A549 treated with DMSO at 1 μM for 4 hours (cell line): ENCODE results near the gene ARL13A. TPM values are rescaled to one million over a fixed set of nuclear protein-coding genes. Genes with fewer than 3 reads are reported as not detected.

Experiments
- total RNA-seq: library from RNA; stranded (reverse); fragments of 200-300 nt; extraction: Qiagen RNA extraction; gene quantifications from 5 replicates; pipeline ENCODE4 v1.2.3, GENCODE V29; 2022; ENCODE audit warnings: low read depth

ARL13A gene
- 0.07 to 0.29 TPM (median 0.15 TPM) in 3 of 5 replicates, not detected in the others for total RNA-seq

GRCh38 chrX:100969408-100969807 lies at the start of gene ARL13A:
ARL13A (plus strand) TSS chrX:100969708; CDS start chrX:100973690, 3,982 bp downstream.

GRCh38 chrX:100928660-100929613 lies 40.6 kb upstream of the ARL13A start, which contains the start of gene XKRX:
XKRX (minus strand) TSS chrX:100928917; CDS start chrX:100928304, 613 bp downstream.

Other genes starting within 250 kb of the ARL13A start
- 1.1 to 3.2 TPM (median 2.3 TPM) in 5 replicates for gene SYTL4, start 237.6 kb upstream of the ARL13A start, total RNA-seq
- gene CSTF2, start 149.3 kb upstream of the ARL13A start, total RNA-seq, result 32.9 to 35.6 TPM (median 34.1 TPM) in 5 replicates
- gene NOX1, start 95.3 kb upstream of the ARL13A start, total RNA-seq, result 0.10 to 0.17 TPM (median 0.11 TPM) in 3 of 5 replicates, not detected in the others
- gene XKRX, start 40.8 kb upstream of the ARL13A start, total RNA-seq, result 0.17 to 0.29 TPM (median 0.25 TPM) in 5 replicates
- gene TRMT2B, start 82.4 kb downstream of the ARL13A start, total RNA-seq, result 13.8 to 17.9 TPM (median 16.5 TPM) in 5 replicates
- gene TMEM35A, start 109.2 kb downstream of the ARL13A start, total RNA-seq, result not detected in 5 replicates
- gene CENPI, start 128.5 kb downstream of the ARL13A start, total RNA-seq, result 8.9 to 14.7 TPM (median 13.2 TPM) in 5 replicates